WI38 (cell line): ENCODE measurements around the gene STXBP4.

Source experiments
- H3K4me3 ChIP-seq: 2 replicates; pipeline ENCODE4 v1.5.1; 2011; ENCODE audit warnings: low read depth, mild to moderate bottlenecking, control low read depth, low read length
- TF ChIP-seq, protein P1 (sequence below): IDR thresholded peaks from 2 replicates; pipeline ENCODE4 v1.5.1; 2012; ENCODE audit warnings: low read depth, mild to moderate bottlenecking, control low read depth, low read length

The STXBP4 gene

DNA sequence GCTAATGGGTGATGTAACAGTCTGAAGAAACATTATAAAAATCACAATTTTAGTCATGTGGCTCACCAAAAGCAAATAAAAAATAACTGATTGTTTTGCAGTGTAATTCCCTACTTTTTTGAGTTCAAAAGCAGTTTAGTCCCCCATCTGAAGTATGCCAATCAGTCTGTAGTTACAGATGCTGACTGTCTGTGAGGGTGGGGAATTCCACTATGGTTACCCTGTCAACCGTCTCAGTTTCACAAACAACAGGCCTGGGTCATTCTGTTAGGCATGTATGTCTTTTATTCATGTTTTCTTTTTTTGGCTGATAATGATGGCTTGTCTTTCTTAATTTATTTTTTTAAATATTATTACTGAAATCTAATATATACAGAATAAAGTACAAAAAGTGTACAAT is 69.3 kb downstream of the STXBP4 start:
- TF ChIP-seq, protein P1, sequence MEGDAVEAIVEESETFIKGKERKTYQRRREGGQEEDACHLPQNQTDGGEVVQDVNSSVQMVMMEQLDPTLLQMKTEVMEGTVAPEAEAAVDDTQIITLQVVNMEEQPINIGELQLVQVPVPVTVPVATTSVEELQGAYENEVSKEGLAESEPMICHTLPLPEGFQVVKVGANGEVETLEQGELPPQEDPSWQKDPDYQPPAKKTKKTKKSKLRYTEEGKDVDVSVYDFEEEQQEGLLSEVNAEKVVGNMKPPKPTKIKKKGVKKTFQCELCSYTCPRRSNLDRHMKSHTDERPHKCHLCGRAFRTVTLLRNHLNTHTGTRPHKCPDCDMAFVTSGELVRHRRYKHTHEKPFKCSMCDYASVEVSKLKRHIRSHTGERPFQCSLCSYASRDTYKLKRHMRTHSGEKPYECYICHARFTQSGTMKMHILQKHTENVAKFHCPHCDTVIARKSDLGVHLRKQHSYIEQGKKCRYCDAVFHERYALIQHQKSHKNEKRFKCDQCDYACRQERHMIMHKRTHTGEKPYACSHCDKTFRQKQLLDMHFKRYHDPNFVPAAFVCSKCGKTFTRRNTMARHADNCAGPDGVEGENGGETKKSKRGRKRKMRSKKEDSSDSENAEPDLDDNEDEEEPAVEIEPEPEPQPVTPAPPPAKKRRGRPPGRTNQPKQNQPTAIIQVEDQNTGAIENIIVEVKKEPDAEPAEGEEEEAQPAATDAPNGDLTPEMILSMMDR: no peak
- no peak overlapping the region for H3K4me3 ChIP-seq

DNA sequence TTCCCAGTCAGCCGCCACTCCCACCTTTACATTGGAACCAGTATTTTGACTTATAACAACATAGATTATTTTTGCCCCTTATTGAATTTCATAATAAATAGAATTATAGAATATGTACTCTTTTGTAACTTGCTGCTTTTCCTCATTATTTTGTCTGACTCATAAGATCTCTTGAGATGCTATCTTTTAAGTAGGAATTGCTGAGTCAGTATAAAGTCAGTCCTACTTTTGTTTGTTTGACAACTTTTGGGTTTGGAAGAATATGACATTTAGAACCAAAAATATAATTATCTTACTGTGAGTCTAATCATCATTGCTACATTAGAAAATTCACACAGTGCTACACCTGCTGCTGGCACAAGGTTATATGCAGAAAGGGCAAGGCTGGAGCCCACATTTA is 69.7 kb downstream of the STXBP4 start:
- H3K4me3 ChIP-seq: no peak overlapping the region
- TF ChIP-seq, protein P1: no peak

DNA sequence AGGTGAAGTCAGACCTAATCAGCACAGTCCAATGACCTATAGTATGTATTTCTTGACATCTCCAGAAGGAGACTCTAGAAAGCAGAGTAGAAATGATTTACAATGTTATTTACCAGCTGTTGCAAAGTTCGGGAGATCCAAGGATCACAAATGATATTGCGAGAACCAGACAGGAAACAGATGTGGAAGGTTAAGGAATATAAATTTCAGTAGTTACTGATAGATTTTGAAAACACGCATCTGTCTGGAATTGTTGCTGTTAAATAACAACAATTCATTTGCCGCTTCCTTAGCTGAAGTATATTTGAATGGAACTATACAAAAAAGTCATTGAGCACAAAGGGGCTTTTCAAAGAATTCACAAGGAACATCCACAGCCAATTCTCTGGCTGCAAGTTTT is 72.0 kb downstream of the STXBP4 start:
- TF ChIP-seq, protein P1: no peak
- H3K4me3 ChIP-seq: no peak overlapping the region

DNA sequence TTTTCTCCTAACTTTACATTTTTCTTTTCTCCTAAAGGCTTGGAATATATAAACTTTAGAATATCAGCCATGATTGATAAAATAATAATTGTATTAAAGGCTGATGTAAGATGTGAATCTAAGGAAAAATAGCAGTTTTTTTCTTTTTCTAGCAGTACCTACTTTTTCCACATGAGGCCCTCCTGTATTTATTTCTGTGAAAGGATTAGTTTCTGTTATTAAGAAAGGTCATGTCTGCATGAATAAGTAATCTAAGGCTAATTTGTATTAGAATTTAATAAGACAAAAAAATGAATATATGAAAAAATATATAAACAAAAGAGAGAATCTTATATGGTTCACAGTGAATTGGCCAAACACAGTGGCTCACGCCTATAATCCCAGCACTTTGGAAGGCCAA is 85.3 kb downstream of the STXBP4 start:
- TF ChIP-seq, protein P1: peak; percentile 10; the same call in 1 of the 2 replicates
- no peak overlapping the region for H3K4me3 ChIP-seq

DNA sequence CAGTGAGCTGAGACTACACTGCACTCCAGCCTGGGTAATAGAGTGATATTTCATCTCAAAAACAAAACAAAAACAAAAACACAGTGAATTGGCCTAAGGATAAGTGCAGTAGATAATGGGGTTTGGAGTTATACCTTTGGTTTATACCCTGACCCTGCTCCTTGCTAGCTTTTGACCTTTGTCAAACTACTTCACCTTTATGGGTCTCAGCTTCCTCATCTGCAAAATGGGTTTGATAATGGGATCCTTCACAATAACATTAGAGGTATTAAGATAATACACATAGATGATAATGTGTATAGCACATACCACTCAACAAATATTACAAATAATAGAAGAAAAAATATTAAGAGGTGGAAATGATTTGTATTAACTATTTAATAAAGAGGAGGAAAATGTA is 85.9 kb downstream of the STXBP4 start:
- TF ChIP-seq, protein P1: no peak
- H3K4me3 ChIP-seq: no peak overlapping the region

DNA sequence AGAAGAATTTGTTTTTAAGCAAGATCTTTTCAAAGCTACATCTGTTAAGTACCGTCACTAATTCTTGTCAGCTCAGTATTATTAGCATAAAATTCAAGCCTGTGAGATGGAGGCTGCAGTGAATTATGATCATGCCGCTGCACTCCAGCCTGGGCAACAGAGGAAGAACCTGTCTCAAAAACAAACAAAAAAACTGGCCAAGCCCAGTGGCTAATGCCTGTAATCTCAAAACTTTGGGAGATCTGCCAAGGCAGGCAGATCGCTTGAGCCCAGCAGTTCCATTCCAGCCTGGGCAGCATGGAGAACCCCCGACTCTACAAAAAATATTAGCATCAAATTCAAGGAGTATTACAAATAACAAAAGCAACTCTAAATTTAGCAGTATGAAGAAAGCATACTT is 88.0 kb downstream of the STXBP4 start:
- TF ChIP-seq, protein P1: no peak

DNA sequence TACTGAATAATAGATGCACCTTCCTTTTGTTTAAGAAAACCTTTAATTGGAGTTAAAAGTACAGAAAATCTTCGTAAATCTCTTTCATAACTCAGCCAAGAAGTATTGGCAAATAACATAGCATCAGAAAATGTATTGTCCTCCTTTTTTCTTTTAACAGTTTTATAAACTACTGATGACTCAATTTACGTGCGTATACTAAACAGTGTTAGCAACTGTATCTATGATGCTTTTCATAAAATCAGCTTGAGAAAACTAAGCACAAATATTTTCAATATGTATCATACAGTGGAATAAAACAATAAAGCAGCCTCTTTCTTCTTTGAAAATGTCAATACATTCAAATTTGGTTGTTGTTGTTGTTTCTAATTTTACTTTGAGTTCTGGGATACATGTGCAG is 88.6 kb downstream of the STXBP4 start:
- no peak overlapping the region for H3K4me3 ChIP-seq
- TF ChIP-seq, protein P1: no peak

More for the DNA sequence above, 88.0 kb downstream of the STXBP4 start:
- H3K4me3 ChIP-seq: no peak overlapping the region
